ENCODE data around the gene PGM2L1.

Gene PGM2L1

GRCh38 chr11:74288161-74288560 is 110.1 kb downstream of the PGM2L1 start:
- DNase-seq, result peak in 1 of 2 experiments; percentile 0

DNA sequence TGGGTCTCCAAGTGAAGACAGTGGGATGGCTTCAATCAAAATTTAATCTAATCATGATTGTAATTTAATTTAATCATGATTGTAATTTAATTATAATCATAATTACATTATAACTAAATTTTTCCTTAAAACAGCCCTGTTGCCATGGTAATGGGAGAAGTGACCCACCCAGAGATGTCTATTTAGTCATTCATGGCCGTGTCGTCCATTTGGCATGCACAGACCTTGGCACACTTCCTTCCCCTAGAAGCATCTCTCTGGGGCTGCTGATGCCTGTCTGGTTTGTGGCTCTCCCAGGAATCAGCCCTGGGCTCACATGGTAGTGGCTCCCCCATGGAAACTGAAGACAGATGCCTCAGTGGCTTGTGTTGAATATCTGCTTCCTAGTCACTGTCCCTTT is 113.8 kb downstream of the PGM2L1 start:
- DNase-seq, result no peak

GRCh38 chr11:74283580-74284180 is 114.6 kb downstream of the PGM2L1 start:
- DNase-seq, result no peak

- no peak for DNase-seq
Observed at GRCh38 chr11:74282914-74283371, 115.3 kb downstream of the PGM2L1 start.

GRCh38 chr11:74282421-74282820 is 115.8 kb downstream of the PGM2L1 start:
- DNase-seq, result no peak

- no peak for DNase-seq
Observed at GRCh38 chr11:74280494-74280893, 117.7 kb downstream of the PGM2L1 start.
